Gastroesophageal sphincter (tissue), 4 donors: ENCODE data around the gene SYNJ2. TPM values are rescaled to one million over a fixed set of nuclear protein-coding genes. Genes with fewer than 3 reads are reported as not detected.

Source experiments
- ATAC-seq: fragments of 150-250 bp; one replicate; pipeline ENCODE4 v1.9.1; 2016; ENCODE audit warnings: mild to moderate bottlenecking, moderate library complexity
- H3K27ac ChIP-seq, 4 donors: fragments of 200-600 bp; sonication (generic) in 3 of 4; 1 replicate in 3 of 4; 2 replicates in 1 of 4; pipeline ENCODE4 v1.5.1; 2016 to 2019
- H3K27me3 ChIP-seq: fragments of 200-600 bp; sonication (generic); one replicate; pipeline ENCODE4 v1.5.1; 2019
- H3K36me3 ChIP-seq, 2 donors: fragments of 200-600 bp; sonication (generic); one replicate each; pipeline ENCODE4 v1.5.1; 2019; ENCODE audit warnings: control low read depth in 1 of 2
- H3K4me1 ChIP-seq, 3 donors: fragments of 200-600 bp; sonication (generic); 1 replicate in 2 of 3; 2 replicates in 1 of 3; pipeline ENCODE4 v1.5.1; 2016 to 2019; ENCODE audit warnings: control low read depth in 2 of 3
- H3K4me3 ChIP-seq, 2 donors: fragments of 200-600 bp; sonication (generic); one replicate each; pipeline ENCODE4 v1.5.1; 2019; ENCODE audit warnings: mild to moderate bottlenecking in 1 of 2, moderate library complexity in 1 of 2
- H3K9me3 ChIP-seq, 3 donors: fragments of 200-600 bp; sonication (generic); one replicate each; pipeline ENCODE4 v1.5.1; 2017 to 2019; ENCODE audit warnings: control low read depth in 2 of 3
- EP300 ChIP-seq: sonication (generic); formaldehyde crosslinking; IDR thresholded peaks from one replicate; pipeline ENCODE4 v1.6.1; 2017; ENCODE audit warnings: antibody characterized with exemption, mild to moderate bottlenecking
- POLR2A ChIP-seq, 2 donors: fragments of 450-650 bp; IDR thresholded peaks; one replicate each; pipeline ENCODE4 v1.6.1; 2017; ENCODE audit warnings: antibody characterized with exemption in 2 of 2, mild to moderate bottlenecking in 2 of 2, moderate library complexity in 1 of 2
- POLR2AphosphoS5 ChIP-seq: sonication (generic); formaldehyde crosslinking; IDR thresholded peaks from one replicate; pipeline ENCODE4 v1.6.1; 2017; ENCODE audit warnings: antibody characterized with exemption
- WGBS, 2 donors: methylation state at CpG; one replicate each; pipeline ENCODE4 v1.1.5; 2018; ENCODE audit warnings: low coverage in 1 of 2; 5-methylcytosine and 5-hydroxymethylcytosine counted together
- total RNA-seq, 4 donors: library from RNA; depleted of rRNA; stranded (reverse); fragments of >200 nt; gene quantifications; one replicate each; pipeline ENCODE4 v1.1.0, GENCODE V29; 2016
- TF ChIP-seq, protein P1 (sequence below), 4 experiments: fragments of 200-600 bp in 2 of 4; fragments of 450-650 bp in 2 of 4; sonication (generic) in 1 of 4; IDR thresholded peaks; one replicate each; pipeline ENCODE4 v1.5.1; 2017 to 2019; ENCODE audit warnings: antibody characterized with exemption in 4 of 4, mild to moderate bottlenecking in 2 of 4, moderate library complexity in 2 of 4

SYNJ2 gene
- total RNA-seq, 4 donors from 2014 or later = 19.9 to 27.9 (median 21.6) TPM

DNA sequence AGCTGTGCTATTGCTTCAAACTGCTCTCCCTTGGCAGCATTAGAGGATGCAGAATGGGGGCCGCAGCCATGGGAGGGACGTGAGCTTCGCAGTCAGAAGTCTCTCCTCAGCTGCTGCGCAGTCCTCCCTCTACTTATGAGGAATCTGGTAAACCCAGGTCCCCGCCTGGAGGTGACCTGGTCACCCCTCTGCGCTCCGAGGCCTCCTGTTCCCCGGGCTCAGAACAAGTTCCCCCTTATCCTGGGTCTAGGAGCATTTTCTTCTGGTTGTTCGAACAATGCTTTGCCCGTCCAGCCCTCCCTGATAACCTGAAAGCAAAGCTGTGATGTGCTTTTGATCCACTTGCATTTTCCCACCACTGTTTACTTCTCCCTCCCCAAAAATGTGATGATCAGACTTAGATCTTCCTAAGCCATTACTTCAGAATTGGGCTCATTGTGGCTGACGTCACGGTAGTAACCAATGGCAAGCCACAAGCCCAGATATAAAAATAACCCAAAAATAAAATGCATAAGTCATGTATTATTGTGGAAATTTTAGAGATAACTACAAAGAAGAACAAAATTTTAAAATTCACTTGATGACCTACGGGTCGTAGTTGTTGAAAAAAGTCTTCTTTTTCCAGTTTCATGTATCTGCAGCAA lies 105.7 kb downstream of the SYNJ2 start:
- Histone ChIP-seq H3K4me1 (peaks cover 0 to 18% (median 3%) of the 10 kb centered on the region in 3 donors), H3K4me3 (peak overlapping the region in 1 of 2 donors; percentile 12), H3K27me3 (no peaks in the 10 kb centered on the region), H3K36me3 (peaks cover 0 to 82% of the 10 kb centered on the region in 2 donors), H3K9me3 (no peaks in the 10 kb centered on the region), H3K27ac (peak overlapping the region in 1 of 4 donors; percentile 46)
- TF ChIP-seq, protein P1, sequence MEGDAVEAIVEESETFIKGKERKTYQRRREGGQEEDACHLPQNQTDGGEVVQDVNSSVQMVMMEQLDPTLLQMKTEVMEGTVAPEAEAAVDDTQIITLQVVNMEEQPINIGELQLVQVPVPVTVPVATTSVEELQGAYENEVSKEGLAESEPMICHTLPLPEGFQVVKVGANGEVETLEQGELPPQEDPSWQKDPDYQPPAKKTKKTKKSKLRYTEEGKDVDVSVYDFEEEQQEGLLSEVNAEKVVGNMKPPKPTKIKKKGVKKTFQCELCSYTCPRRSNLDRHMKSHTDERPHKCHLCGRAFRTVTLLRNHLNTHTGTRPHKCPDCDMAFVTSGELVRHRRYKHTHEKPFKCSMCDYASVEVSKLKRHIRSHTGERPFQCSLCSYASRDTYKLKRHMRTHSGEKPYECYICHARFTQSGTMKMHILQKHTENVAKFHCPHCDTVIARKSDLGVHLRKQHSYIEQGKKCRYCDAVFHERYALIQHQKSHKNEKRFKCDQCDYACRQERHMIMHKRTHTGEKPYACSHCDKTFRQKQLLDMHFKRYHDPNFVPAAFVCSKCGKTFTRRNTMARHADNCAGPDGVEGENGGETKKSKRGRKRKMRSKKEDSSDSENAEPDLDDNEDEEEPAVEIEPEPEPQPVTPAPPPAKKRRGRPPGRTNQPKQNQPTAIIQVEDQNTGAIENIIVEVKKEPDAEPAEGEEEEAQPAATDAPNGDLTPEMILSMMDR (IDR thresholded peaks at IDR 0.05) = no peak
- no peak for TF ChIP-seq EP300
- TF ChIP-seq POLR2AphosphoS5 = no peak
- TF ChIP-seq POLR2A (IDR thresholded peaks at IDR 0.05) = no peak
- WGBS, 2 donors = 77 to 94% methylated on average over 5 to 6 of the region's 14 CpGs
- ATAC-seq = no peak

DNA sequence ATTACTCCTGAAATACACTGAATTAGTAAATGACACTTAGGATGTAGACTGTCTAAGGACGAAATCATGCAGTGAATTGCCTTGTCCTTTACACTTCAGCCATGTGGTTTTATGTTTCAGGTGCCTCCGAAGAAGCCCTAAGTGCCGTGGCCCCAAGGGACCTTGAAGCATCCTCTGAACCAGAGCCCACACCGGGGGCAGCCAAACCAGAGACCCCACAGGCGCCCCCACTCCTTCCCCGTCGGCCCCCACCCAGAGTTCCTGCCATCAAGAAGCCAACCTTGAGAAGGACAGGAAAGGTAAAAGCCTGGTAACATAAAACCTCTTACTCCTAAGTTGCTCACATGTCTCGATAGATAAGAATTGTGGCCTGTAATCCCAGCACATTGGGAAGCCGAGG lies 111.1 kb downstream of the SYNJ2 start:
- peaks cover 0 to 82% of the 10 kb centered on the region in 2 donors for H3K36me3 ChIP-seq
- no peak for ATAC-seq

DNA sequence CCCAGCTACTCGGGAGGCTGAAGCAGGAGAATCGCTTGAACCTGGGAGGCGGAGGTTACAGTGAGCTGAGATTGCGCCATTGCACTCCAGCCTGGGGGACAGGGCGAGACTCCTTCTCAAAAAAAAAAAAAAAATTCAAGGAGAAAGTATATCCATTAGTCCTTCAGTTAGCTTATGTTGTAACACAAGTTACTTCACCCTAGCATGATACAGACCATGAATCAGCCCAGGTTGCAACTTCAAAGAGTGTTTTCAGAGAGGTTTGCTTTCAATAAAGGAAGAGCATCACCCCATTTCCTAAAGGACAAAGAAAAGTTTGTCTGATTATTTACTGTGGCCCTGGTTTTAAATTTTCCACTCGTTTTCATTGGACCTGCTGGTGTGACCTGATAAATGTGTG lies 113.4 kb downstream of the SYNJ2 start:
- no peak for ATAC-seq
- TF ChIP-seq EP300 = no peak
- TF ChIP-seq, protein P1 (IDR thresholded peaks at IDR 0.05) = no peak
- TF ChIP-seq POLR2A (IDR thresholded peaks at IDR 0.05) = no peak
- TF ChIP-seq POLR2AphosphoS5 = no peak
- no peaks in the 10 kb centered on the region for H3K4me1 ChIP-seq
- peaks cover 0 to 64% of the 10 kb centered on the region in 2 donors for H3K36me3 ChIP-seq
- WGBS, 2 donors = 87 to 92% methylated on average over 5 to 6 of the region's 6 CpGs
- H3K27me3 ChIP-seq = no peaks in the 10 kb centered on the region
- no peak overlapping the region for H3K27ac ChIP-seq
- no peak overlapping the region for H3K4me3 ChIP-seq
- no peaks in the 10 kb centered on the region for H3K9me3 ChIP-seq

More for the DNA sequence above, 111.1 kb downstream of the SYNJ2 start:
- no peak overlapping the region for H3K27ac ChIP-seq
- no peaks in the 10 kb centered on the region for H3K9me3 ChIP-seq
- no peak for TF ChIP-seq POLR2A (IDR thresholded peaks at IDR 0.05)
- TF ChIP-seq POLR2AphosphoS5 = no peak
- TF ChIP-seq EP300 = no peak
- TF ChIP-seq, protein P1 (IDR thresholded peaks at IDR 0.05) = no peak
- H3K27me3 ChIP-seq = no peaks in the 10 kb centered on the region
- no peak overlapping the region for H3K4me3 ChIP-seq
- H3K4me1 ChIP-seq = peaks cover 0 to 6% (median 0%) of the 10 kb centered on the region in 3 donors
- 96% methylated on average over 4 of the region's 9 CpGs; no CpG with 5 or more reads in 1 of the 2 donors for WGBS, 2 donors

DNA sequence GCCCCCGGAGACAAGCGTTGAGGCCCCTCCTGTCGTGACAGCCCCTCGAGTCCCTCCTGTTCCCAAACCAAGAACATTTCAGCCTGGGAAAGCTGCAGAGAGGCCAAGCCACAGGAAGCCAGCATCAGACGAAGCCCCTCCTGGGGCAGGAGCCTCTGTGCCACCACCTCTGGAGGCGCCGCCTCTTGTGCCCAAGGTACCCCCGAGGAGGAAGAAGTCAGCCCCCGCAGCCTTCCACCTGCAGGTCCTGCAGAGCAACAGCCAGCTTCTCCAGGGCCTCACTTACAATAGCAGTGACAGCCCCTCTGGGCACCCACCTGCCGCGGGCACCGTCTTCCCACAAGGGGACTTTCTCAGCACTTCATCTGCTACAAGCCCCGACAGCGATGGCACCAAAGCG lies 114.0 kb downstream of the SYNJ2 start:
- H3K4me1 ChIP-seq = no peaks in the 10 kb centered on the region
- peaks cover 0 to 64% of the 10 kb centered on the region in 2 donors for H3K36me3 ChIP-seq
- no peak overlapping the region for H3K4me3 ChIP-seq

More for the DNA sequence above, 114.0 kb downstream of the SYNJ2 start:
- WGBS, 2 donors = 82 to 100% methylated on average over 4 to 8 of the region's 15 CpGs
- H3K27me3 ChIP-seq = no peaks in the 10 kb centered on the region
- H3K27ac ChIP-seq = no peak overlapping the region
- TF ChIP-seq POLR2A (IDR thresholded peaks at IDR 0.05) = no peak
- TF ChIP-seq POLR2AphosphoS5 = no peak
- TF ChIP-seq, protein P1 (IDR thresholded peaks at IDR 0.05) = no peak
- TF ChIP-seq EP300 = no peak
- H3K9me3 ChIP-seq = no peaks in the 10 kb centered on the region
- ATAC-seq = no peak
